GM19099 (cell line): Measurements from ENCODE around the gene GLDC.

Experiments used
- POLR2A ChIP-seq: IDR thresholded peaks from 3 replicates; pipeline ENCODE4 v1.6.1; 2011; ENCODE audit warnings: low read depth; ENCODE audit not compliant: insufficient read length; ENCODE audit errors: extremely low read depth

Gene GLDC

GRCh38 chr9:6565312-6565711 is 80.2 kb downstream of the GLDC start:
- no peak for TF ChIP-seq POLR2A

- no peak for TF ChIP-seq POLR2A
Observed at GRCh38 chr9:6564868-6565267, 80.7 kb downstream of the GLDC start.

- no peak for TF ChIP-seq POLR2A
Observed at GRCh38 chr9:6564360-6564759, 81.2 kb downstream of the GLDC start.

- no peak for TF ChIP-seq POLR2A
Observed at GRCh38 chr9:6562871-6563430, 82.6 kb downstream of the GLDC start.

GRCh38 chr9:6562201-6562600 is 83.3 kb downstream of the GLDC start:
- no peak for TF ChIP-seq POLR2A

GRCh38 chr9:6557883-6558616 is 87.5 kb downstream of the GLDC start:
- TF ChIP-seq POLR2A = no peak

GRCh38 chr9:6553866-6554265 is 91.7 kb downstream of the GLDC start:
- TF ChIP-seq POLR2A = no peak

- TF ChIP-seq POLR2A = no peak
Observed at GRCh38 chr9:6552498-6553121, 92.9 kb downstream of the GLDC start.

- no peak for TF ChIP-seq POLR2A
Observed at GRCh38 chr9:6552033-6552432, 93.5 kb downstream of the GLDC start.

- TF ChIP-seq POLR2A = no peak
Observed at GRCh38 chr9:6551136-6551535, 94.4 kb downstream of the GLDC start.

- no peak for TF ChIP-seq POLR2A
Observed at GRCh38 chr9:6549106-6549800, 96.3 kb downstream of the GLDC start.

GRCh38 chr9:6545017-6545691 is 100.4 kb downstream of the GLDC start:
- no peak for TF ChIP-seq POLR2A

GRCh38 chr9:6543204-6543603 is 102.3 kb downstream of the GLDC start:
- TF ChIP-seq POLR2A = no peak

GRCh38 chr9:6538666-6539071 is 106.9 kb downstream of the GLDC start:
- TF ChIP-seq POLR2A = no peak

- TF ChIP-seq POLR2A = no peak
Observed at GRCh38 chr9:6535594-6535993, 109.9 kb downstream of the GLDC start.
